ENCODE measurements around the gene TMEM248.
A peak's percentile ranks its signal among the peaks of the same experiment; 100 is the strongest.
"Not testable (repeated sequence)": the region's sequence is repeated elsewhere in the genome, so short reads cannot be mapped to it uniquely, and the experiment has no call there.

TMEM248 gene

DNA sequence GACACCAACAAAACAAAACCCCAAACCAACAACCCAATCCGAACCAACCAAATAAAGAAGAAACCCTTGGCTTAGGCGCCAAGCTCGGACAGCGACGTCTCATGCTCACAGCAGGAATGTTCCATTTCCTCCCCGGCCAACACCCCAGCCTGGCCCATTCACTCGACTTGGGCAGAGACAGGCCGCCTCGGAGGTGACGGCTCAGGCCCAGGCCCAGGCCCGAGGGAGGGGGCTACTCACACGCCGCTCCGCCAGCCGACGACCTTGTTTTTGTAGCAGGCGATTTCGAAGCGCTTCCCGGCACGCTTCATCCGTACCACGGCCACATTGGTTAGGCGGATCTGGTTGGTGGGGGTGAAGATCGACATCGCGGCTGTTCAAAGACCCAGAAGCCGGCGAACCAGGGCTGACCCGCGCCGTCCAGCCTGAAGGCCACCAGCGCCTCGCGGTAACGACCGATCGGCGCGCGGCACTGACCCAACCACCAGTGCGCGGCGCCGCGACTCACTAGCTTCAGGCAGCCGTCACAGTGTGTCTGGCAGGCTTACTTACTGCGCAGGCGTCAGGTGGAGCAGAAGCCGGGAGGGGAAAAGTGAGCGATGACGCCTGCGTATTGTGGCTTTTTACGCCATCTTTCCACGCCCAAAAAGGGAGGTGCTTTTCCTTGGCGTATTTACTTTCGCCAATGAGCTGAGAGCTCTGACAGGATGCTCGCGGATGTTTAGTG lies 74.2 kb downstream of the TMEM248 start, which contains the start of gene SBDS:
Gene SBDS (minus strand): TSS at position 537 of the 727 bp plus-strand sequence. CDS start 169 bp downstream, at position 368.
- H3K4me3 ChIP-seq (ENCODE audit: low read depth, low read length, poor library complexity, severe bottlenecking), result peak within 1 kb of the TSS; percentile 85
- not testable (repeated sequence) for H3F3A ChIP-seq (ENCODE audit: insufficient read depth, low read length); H3K9me2 ChIP-seq (ENCODE audit: low read depth, low read length); H4K20me1 ChIP-seq (ENCODE audit: insufficient read depth, low read length); H3K9me3 ChIP-seq (ENCODE audit: low read length); H2AFZ ChIP-seq (ENCODE audit: low read length); H3K27me3 ChIP-seq (ENCODE audit: insufficient read depth, low read length)
- H3K79me2 ChIP-seq (ENCODE audit: insufficient read depth, low read length), result 0 out of 2 replicates have a peak, but pooled peaks cover 15% of the 10 kb centered on the region
- peaks cover 40% of the 10 kb centered on the region for H3K36me3 ChIP-seq (ENCODE audit: insufficient read depth, low read length)
- peak within 1 kb of the TSS; percentile 76 for H3K27ac ChIP-seq (ENCODE audit: low read depth, low read length, poor library complexity, severe bottlenecking)
- H3K4me1 ChIP-seq (ENCODE audit: insufficient read depth, low read length, severe bottlenecking), result peaks cover 18% of the 10 kb centered on the region
- peak within 1 kb of the TSS; percentile 82 for H3K9ac ChIP-seq (ENCODE audit: low read length)
- TF ChIP-seq, protein P1, sequence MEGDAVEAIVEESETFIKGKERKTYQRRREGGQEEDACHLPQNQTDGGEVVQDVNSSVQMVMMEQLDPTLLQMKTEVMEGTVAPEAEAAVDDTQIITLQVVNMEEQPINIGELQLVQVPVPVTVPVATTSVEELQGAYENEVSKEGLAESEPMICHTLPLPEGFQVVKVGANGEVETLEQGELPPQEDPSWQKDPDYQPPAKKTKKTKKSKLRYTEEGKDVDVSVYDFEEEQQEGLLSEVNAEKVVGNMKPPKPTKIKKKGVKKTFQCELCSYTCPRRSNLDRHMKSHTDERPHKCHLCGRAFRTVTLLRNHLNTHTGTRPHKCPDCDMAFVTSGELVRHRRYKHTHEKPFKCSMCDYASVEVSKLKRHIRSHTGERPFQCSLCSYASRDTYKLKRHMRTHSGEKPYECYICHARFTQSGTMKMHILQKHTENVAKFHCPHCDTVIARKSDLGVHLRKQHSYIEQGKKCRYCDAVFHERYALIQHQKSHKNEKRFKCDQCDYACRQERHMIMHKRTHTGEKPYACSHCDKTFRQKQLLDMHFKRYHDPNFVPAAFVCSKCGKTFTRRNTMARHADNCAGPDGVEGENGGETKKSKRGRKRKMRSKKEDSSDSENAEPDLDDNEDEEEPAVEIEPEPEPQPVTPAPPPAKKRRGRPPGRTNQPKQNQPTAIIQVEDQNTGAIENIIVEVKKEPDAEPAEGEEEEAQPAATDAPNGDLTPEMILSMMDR (IDR thresholded peaks at IDR 0.05; ENCODE audit: low read length), result 0 out of 2 replicates have a peak, but pooled peaks have one; percentile 26
- peak within 1 kb of the TSS; percentile 72 for H3K4me2 ChIP-seq (ENCODE audit: low read length)

DNA sequence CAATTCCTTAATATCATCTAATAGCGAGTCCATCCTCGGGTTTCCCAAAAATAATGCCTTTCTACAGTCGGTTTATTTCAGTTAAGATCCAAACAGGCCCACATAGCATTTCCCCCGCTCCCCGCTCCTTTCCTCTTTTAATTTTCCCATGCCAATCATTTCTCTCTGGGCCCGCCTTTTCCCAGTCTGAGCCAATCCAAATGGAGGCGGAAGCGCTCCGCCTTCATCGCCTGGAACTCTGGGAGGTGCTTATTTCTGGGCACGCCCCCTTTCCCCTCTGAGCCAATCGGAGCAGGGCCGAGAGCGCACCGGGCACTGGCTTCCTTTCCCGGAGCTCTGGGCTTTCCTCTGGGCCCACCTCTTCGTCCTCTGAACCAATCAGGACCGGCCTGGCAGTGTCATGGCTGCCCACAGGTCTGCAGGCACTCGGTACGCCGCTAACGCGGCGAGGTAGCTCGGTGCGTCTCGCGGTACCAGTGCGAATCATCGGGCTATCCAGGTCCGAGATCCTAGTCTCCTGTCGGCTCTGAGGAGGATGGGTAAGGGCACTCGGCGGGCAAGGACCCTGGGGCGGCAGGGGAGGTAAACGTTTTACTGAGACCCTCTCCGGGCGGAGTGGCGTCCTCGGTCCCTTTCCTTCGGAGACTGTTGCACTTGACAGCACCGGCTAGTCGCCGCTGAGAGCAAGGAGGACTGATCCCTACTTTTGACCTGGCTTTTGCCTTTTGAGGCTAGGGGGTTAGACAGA lies 75.6 kb downstream of the TMEM248 start, which contains the start of gene TYW1:
Gene TYW1 (plus strand): TSS at position 390 of the 748 bp plus-strand sequence. CDS start 146 bp downstream, at position 536.
- Histone ChIP-seq H3K79me2 (ENCODE audit: insufficient read depth, low read length) (0 out of 2 replicates have a peak, but pooled peaks cover 15% of the 10 kb centered on the region), H3K4me1 (ENCODE audit: insufficient read depth, low read length, severe bottlenecking) (peaks cover 18% of the 10 kb centered on the region), H3K9ac (ENCODE audit: low read length) (peak within 1 kb of the TSS; percentile 83), H3K36me3 (ENCODE audit: insufficient read depth, low read length) (peaks cover 31% of the 10 kb centered on the region), H3K4me2 (ENCODE audit: low read length) (peak within 1 kb of the TSS; percentile 99), H2AFZ (ENCODE audit: low read length) (peak within 1 kb of the TSS; percentile 35; the same call in 1 of the 2 replicates), H3K4me3 (ENCODE audit: low read depth, low read length, poor library complexity, severe bottlenecking) (peak within 1 kb of the TSS; percentile 85), H3K27ac (ENCODE audit: low read depth, low read length, poor library complexity, severe bottlenecking) (peak within 1 kb of the TSS; percentile 76)
- H3F3A ChIP-seq (ENCODE audit: insufficient read depth, low read length); H3K9me2 ChIP-seq (ENCODE audit: low read depth, low read length); H3K27me3 ChIP-seq (ENCODE audit: insufficient read depth, low read length); H4K20me1 ChIP-seq (ENCODE audit: insufficient read depth, low read length); H3K9me3 ChIP-seq (ENCODE audit: low read length): not testable (repeated sequence)

DNA sequence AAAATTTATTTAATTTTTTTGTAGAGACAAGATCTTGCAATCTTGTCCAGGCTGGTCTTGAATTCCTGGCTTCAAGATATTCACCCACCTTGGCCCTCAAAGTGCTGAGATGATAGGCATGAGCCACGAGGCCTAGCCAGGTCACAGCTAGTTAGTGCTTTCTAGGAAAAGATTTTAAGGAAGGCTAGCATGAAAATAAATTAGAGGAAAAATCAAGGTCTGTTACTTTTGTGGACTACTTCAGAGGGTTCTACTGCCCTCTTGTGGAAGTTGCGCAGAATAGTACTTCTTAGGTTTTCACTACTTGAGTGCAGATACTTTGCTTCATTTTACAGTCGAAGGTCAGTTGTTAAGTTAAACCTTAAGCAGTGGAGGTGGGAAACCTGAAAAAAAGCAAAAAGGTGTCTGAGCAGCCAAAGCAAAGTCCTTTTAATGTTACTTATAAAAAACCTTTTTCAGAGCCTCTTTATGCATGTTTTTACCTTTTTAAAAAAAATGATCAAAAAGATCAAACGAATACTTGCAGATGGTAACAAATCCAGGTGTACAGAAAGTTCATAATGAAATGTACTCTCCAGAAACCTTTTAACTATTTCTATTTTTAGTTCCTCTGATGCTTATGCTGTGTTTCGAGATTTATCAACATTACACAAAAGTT lies 79.7 kb downstream of the TMEM248 start:
- H3K4me2 ChIP-seq (ENCODE audit: low read length); H2AFZ ChIP-seq (ENCODE audit: low read length); H4K20me1 ChIP-seq (ENCODE audit: insufficient read depth, low read length); H3K9ac ChIP-seq (ENCODE audit: low read length); H3K79me2 ChIP-seq (ENCODE audit: insufficient read depth, low read length); H3K4me1 ChIP-seq (ENCODE audit: insufficient read depth, low read length, severe bottlenecking); H3K9me2 ChIP-seq (ENCODE audit: low read depth, low read length); H3K4me3 ChIP-seq (ENCODE audit: low read depth, low read length, poor library complexity, severe bottlenecking); H3F3A ChIP-seq (ENCODE audit: insufficient read depth, low read length); H3K27ac ChIP-seq (ENCODE audit: low read depth, low read length, poor library complexity, severe bottlenecking); H3K9me3 ChIP-seq (ENCODE audit: low read length); H3K27me3 ChIP-seq (ENCODE audit: insufficient read depth, low read length): not testable (repeated sequence)
- TF ChIP-seq, protein P1 (IDR thresholded peaks at IDR 0.05; ENCODE audit: low read length), result peak; percentile 23; the same call in 1 of the 2 replicates
- peaks cover 30% of the 10 kb centered on the region for H3K36me3 ChIP-seq (ENCODE audit: insufficient read depth, low read length)

DNA sequence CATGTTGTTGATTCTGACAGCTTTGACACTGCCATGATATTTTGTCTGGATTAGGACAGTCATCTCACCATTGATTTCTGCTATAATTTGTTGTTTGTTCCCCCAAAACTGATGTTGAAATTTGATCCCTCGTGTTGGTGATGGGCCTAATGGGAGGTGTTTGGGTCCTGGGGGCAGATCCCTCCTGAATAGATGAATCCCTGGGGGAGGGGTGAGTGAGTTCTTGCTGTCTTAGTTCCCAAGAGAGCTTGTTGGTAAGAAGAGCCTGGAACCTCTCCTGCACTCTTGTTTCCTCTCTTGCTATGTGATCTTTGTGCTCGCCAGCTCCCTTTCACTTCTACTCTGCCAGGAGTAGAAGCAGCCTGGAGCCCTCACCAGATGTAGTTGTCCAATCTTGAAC lies 83.1 kb downstream of the TMEM248 start:
- H3K79me2 ChIP-seq (ENCODE audit: insufficient read depth, low read length); H3K9ac ChIP-seq (ENCODE audit: low read length); H3K4me3 ChIP-seq (ENCODE audit: low read depth, low read length, poor library complexity, severe bottlenecking); H3K9me2 ChIP-seq (ENCODE audit: low read depth, low read length); H3K27ac ChIP-seq (ENCODE audit: low read depth, low read length, poor library complexity, severe bottlenecking); H4K20me1 ChIP-seq (ENCODE audit: insufficient read depth, low read length); H3K9me3 ChIP-seq (ENCODE audit: low read length); H2AFZ ChIP-seq (ENCODE audit: low read length); H3F3A ChIP-seq (ENCODE audit: insufficient read depth, low read length); H3K4me1 ChIP-seq (ENCODE audit: insufficient read depth, low read length, severe bottlenecking); H3K4me2 ChIP-seq (ENCODE audit: low read length); H3K27me3 ChIP-seq (ENCODE audit: insufficient read depth, low read length): not testable (repeated sequence)
- H3K36me3 ChIP-seq (ENCODE audit: insufficient read depth, low read length), result peaks cover 60% of the 10 kb centered on the region
